Keratinocyte (primary cell): Measurements from ENCODE around the gene ADAM15. TPM values are rescaled to one million over a fixed set of nuclear protein-coding genes. Genes with fewer than 3 reads are reported as not detected.

Experiments used
- DNase-seq: peaks from one replicate; pipeline ENCODE4 v3.0.0-alpha.2; 2011; ENCODE audit warnings: low read depth, missing footprints, low spot score
- FAIRE-seq: peaks from 2 replicates; lab custom pipeline; 2011; peaks lifted over from hg19 to GRCh38; lab: Jason Lieb, UNC
- H2AFZ ChIP-seq: 2 replicates; pipeline ENCODE4 v1.6.0; 2012; ENCODE audit warnings: low read length, control low read depth, inconsistent platforms; ENCODE audit not compliant: control insufficient read depth
- H3K27ac ChIP-seq: 2 replicates; pipeline ENCODE4 v1.5.1; 2011; ENCODE audit warnings: low read length; ENCODE audit not compliant: control insufficient read depth, insufficient read depth
- H3K27me3 ChIP-seq: 3 replicates; pipeline ENCODE4 v1.6.0; 2011; ENCODE audit warnings: low read length; ENCODE audit not compliant: control insufficient read depth, insufficient read depth; ENCODE audit errors: extremely low read depth
- H3K36me3 ChIP-seq, 2 experiments: 2 replicates in 1 of 2; 3 replicates in 1 of 2; pipeline ENCODE4 v1.5.1; 2011; ENCODE audit warnings: low read length in 2 of 2, mild to moderate bottlenecking in 1 of 2; ENCODE audit not compliant: control insufficient read depth in 2 of 2, insufficient read depth in 2 of 2; ENCODE audit errors: extremely low read depth in 1 of 2
- H3K4me1 ChIP-seq: 3 replicates; pipeline ENCODE4 v1.5.1; 2011; ENCODE audit warnings: low read length; ENCODE audit not compliant: control insufficient read depth, insufficient read depth; ENCODE audit errors: extremely low read depth
- H3K4me2 ChIP-seq: 3 replicates; pipeline ENCODE4 v1.6.0; 2011; ENCODE audit warnings: low read depth, low read length; ENCODE audit not compliant: control insufficient read depth, insufficient read depth; ENCODE audit errors: extremely low read depth
- H3K4me3 ChIP-seq, 3 experiments: fragments of 200-600 bp in 1 of 3; sonication (generic) in 1 of 3; 2 replicates in 2 of 3; 3 replicates in 1 of 3; pipeline ENCODE4 v1.5.1; 2011 to 2016; ENCODE audit warnings: low read length in 3 of 3, mild to moderate bottlenecking in 3 of 3, control low read depth in 2 of 3, inconsistent platforms in 1 of 3, low read depth in 1 of 3, mixed read lengths in 1 of 3, mixed run types in 1 of 3, moderate library complexity in 1 of 3; ENCODE audit not compliant: control insufficient read depth in 2 of 3, insufficient read depth in 2 of 3; ENCODE audit errors: extremely low read depth in 1 of 3
- H3K79me2 ChIP-seq: 2 replicates; pipeline ENCODE4 v1.6.0; 2012; ENCODE audit warnings: low read length; ENCODE audit not compliant: control insufficient read depth, insufficient read depth
- H3K9ac ChIP-seq: 3 replicates; pipeline ENCODE4 v1.6.0; 2011; ENCODE audit warnings: low read length; ENCODE audit not compliant: control insufficient read depth, insufficient read depth; ENCODE audit errors: extremely low read depth
- H3K9me1 ChIP-seq: 3 replicates; pipeline ENCODE4 v1.6.0; 2011; ENCODE audit warnings: low read length; ENCODE audit not compliant: control insufficient read depth, insufficient read depth; ENCODE audit errors: extremely low read depth
- H3K9me3 ChIP-seq: 2 replicates; pipeline ENCODE4 v1.5.1; 2012; ENCODE audit warnings: low read depth, low read length; ENCODE audit not compliant: control insufficient read depth
- H4K20me1 ChIP-seq: 3 replicates; pipeline ENCODE4 v1.6.0; 2011; ENCODE audit warnings: low read length; ENCODE audit not compliant: control insufficient read depth, insufficient read depth; ENCODE audit errors: extremely low read depth
- CTCF ChIP-seq, 3 experiments: IDR thresholded peaks in 1 of 3; conservative IDR thresholded peaks in 1 of 3; optimal IDR thresholded peaks in 1 of 3; 2 replicates in 2 of 3; 3 replicates in 1 of 3; pipeline versions ENCODE3 to v1.5.1; 2011; ENCODE audit warnings: low read length in 3 of 3, mild to moderate bottlenecking in 3 of 3, moderate library complexity in 2 of 3, control low read depth in 1 of 3, inconsistent platforms in 1 of 3; ENCODE audit not compliant: insufficient read depth in 2 of 3; ENCODE audit errors: extremely low read depth in 1 of 3
- EZH2 ChIP-seq: IDR thresholded peaks from one replicate; pipeline ENCODE4 v1.6.1; 2012; ENCODE audit warnings: inconsistent platforms, mild to moderate bottlenecking, low read length, moderate library complexity
- dilution Hi-C: fragments of 300-500 bp; cut with MboI; formaldehyde crosslinking; loops from one replicate; pipeline ENCODE4 v1.7.0; 2020; ENCODE audit warnings: low sequenced_read_pairs; ENCODE audit not compliant: extremely low pct_ligation_motif_present
- polyA plus RNA-seq, 5 experiments: library from polyadenylated mRNA; depleted of rRNA in 3 of 5; stranded (reverse) in 3 of 5; stranded (forward) in 1 of 5; unstranded in 1 of 5; fragments of >200 nt; gene quantifications; 1 replicate in 1 of 5; 2 replicates in 3 of 5; 3 replicates in 1 of 5; pipeline versions ENCODE4 v1.2.1 to v1.2.3, GENCODE V29; 2011 to 2012; ENCODE audit warnings: missing spikeins in 2 of 5, low read depth in 1 of 5, low replicate concordance in 1 of 5

Gene ADAM15
- polyA plus RNA-seq, 1 donor (not counting 4 experiments of a cell fraction or from before 2014, with no cell fraction given) = 131 TPM

- peaks cover 38% of the 10 kb centered on the region for H3K27me3 ChIP-seq
- peaks cover 49% of the 10 kb centered on the region for H3K4me1 ChIP-seq
- no peaks in the 10 kb centered on the region for H3K9me1 ChIP-seq
- H3K4me2 ChIP-seq = peak overlapping the region; percentile 78
- H2AFZ ChIP-seq = no peak overlapping the region
- TF ChIP-seq EZH2 (no peak), CTCF (optimal IDR thresholded peaks at IDR 0.05 in 1 of 3, IDR thresholded peaks at IDR 0.05 in 1 of 3, conservative IDR thresholded peaks at IDR 0.05 in 1 of 3; ENCODE audit: extremely low read depth in 1 of 3, insufficient read depth in 2 of 3, low read length in 3 of 3) (no peak)
- peak overlapping the region; percentile 51 to 69 (median 64) for H3K4me3 ChIP-seq
- FAIRE-seq = no peak
- H4K20me1 ChIP-seq = no peaks in the 10 kb centered on the region
- H3K9me3 ChIP-seq = no peaks in the 10 kb centered on the region
- peak overlapping the region; percentile 41 for H3K9ac ChIP-seq
- DNase-seq = no peak
- H3K27ac ChIP-seq = no peak overlapping the region
- dilution Hi-C loops = no loop called here
- H3K36me3 ChIP-seq = no peaks in the 10 kb centered on the region
- H3K79me2 ChIP-seq = no peaks in the 10 kb centered on the region
These were observed 28.0 kb downstream of the ADAM15 start for GRCh38 chr1:155079210-155079486.

- Histone ChIP-seq H3K36me3 (no peaks in the 10 kb centered on the region), H4K20me1 (no peaks in the 10 kb centered on the region), H3K9ac (peak overlapping the region; percentile 41), H3K4me3 (peak overlapping the region; percentile 51 to 69 (median 64)), H3K27me3 (peaks cover 38% of the 10 kb centered on the region), H3K9me1 (no peaks in the 10 kb centered on the region), H3K9me3 (no peaks in the 10 kb centered on the region), H3K79me2 (no peaks in the 10 kb centered on the region), H3K4me1 (peaks cover 54% of the 10 kb centered on the region), H3K27ac (no peak overlapping the region), H3K4me2 (peak overlapping the region; percentile 78), H2AFZ (no peak overlapping the region)
- dilution Hi-C loops = no loop called here
- FAIRE-seq (no peak), DNase-seq (no peak)
- peak; percentile 86 for TF ChIP-seq EZH2
- no peak for TF ChIP-seq CTCF (optimal IDR thresholded peaks at IDR 0.05 in 1 of 3, IDR thresholded peaks at IDR 0.05 in 1 of 3, conservative IDR thresholded peaks at IDR 0.05 in 1 of 3; ENCODE audit: extremely low read depth in 1 of 3, insufficient read depth in 2 of 3, low read length in 3 of 3)
These were observed 28.6 kb downstream of the ADAM15 start for GRCh38 chr1:155079487-155080311.
